Neuronal stem cell (in vitro differentiated cells): ENCODE data around the gene ANGPTL2.
A peak's percentile ranks its signal among the peaks of the same experiment; 100 is the strongest.

ENCODE experiments used
- DNase-seq: peaks from one replicate; pipeline ENCODE4 v3.0.0-alpha.2; 2013; ENCODE audit warnings: low spot score
- H2AFZ ChIP-seq: one replicate; pipeline ENCODE4 v1.6.1; 2013; ENCODE audit warnings: mild to moderate bottlenecking, low read length, inconsistent platforms
- H2AK5ac ChIP-seq: 2 replicates; pipeline ENCODE4 v1.6.1; 2013; ENCODE audit warnings: low read depth, mild to moderate bottlenecking, inconsistent platforms, low read length, moderate library complexity, mixed read lengths
- H2BK120ac ChIP-seq: 2 replicates; pipeline ENCODE4 v1.6.1; 2013; ENCODE audit warnings: low read depth, mild to moderate bottlenecking, inconsistent platforms, low read length, moderate library complexity, mixed read lengths
- H2BK12ac ChIP-seq: one replicate; pipeline ENCODE4 v1.6.1; 2013; ENCODE audit warnings: low read length, inconsistent platforms
- H2BK15ac ChIP-seq: 2 replicates; pipeline ENCODE4 v1.6.1; 2013; ENCODE audit warnings: mild to moderate bottlenecking, low read length, inconsistent platforms, mixed read lengths
- H2BK5ac ChIP-seq: one replicate; pipeline ENCODE4 v1.6.1; 2013; ENCODE audit warnings: inconsistent platforms, mild to moderate bottlenecking, low read length, moderate library complexity
- H3K14ac ChIP-seq: one replicate; pipeline ENCODE4 v1.6.1; 2013; ENCODE audit warnings: low read length, inconsistent platforms
- H3K18ac ChIP-seq: 2 replicates; pipeline ENCODE4 v1.6.1; 2013; ENCODE audit warnings: low read length, inconsistent platforms
- H3K23ac ChIP-seq: 2 replicates; pipeline ENCODE4 v1.6.1; 2013; ENCODE audit warnings: low read depth, mild to moderate bottlenecking, mixed read lengths, low read length, inconsistent platforms; ENCODE audit not compliant: poor library complexity
- H3K27ac ChIP-seq: replicated peaks from 3 replicates; pipeline ENCODE4 v1.5.1; 2013; ENCODE audit warnings: low read length, inconsistent platforms
- H3K27me3 ChIP-seq, 3 experiments: 2 replicates each; pipeline ENCODE4 v1.6.1; 2013; ENCODE audit warnings: low read length in 3 of 3, mild to moderate bottlenecking in 2 of 3, inconsistent platforms in 1 of 3, low read depth in 1 of 3, mixed read lengths in 1 of 3, moderate library complexity in 1 of 3; ENCODE audit not compliant: control insufficient read depth in 3 of 3, insufficient read depth in 3 of 3
- H3K36me3 ChIP-seq, 2 donors: replicated peaks in 1 of 2; 2 replicates each; pipeline ENCODE4 v1.6.1; 2013; ENCODE audit warnings: low read length in 2 of 2; ENCODE audit not compliant: control insufficient read depth in 2 of 2, insufficient read depth in 2 of 2
- H3K4ac ChIP-seq: 2 replicates; pipeline ENCODE4 v1.6.1; 2013; ENCODE audit warnings: inconsistent platforms, mild to moderate bottlenecking, low read length, moderate library complexity
- H3K4me1 ChIP-seq, 2 donors: 1 replicate in 1 of 2; 2 replicates in 1 of 2; pipeline ENCODE4 v1.6.1; 2013; ENCODE audit warnings: low read length in 2 of 2, low read depth in 1 of 2; ENCODE audit not compliant: control insufficient read depth in 2 of 2, insufficient read depth in 1 of 2
- H3K4me2 ChIP-seq: one replicate; pipeline ENCODE4 v1.6.1; 2013; ENCODE audit warnings: mild to moderate bottlenecking, low read length, inconsistent platforms; ENCODE audit not compliant: insufficient read depth, poor library complexity, severe bottlenecking
- H3K4me3 ChIP-seq, 2 donors: 2 replicates each; pipeline ENCODE4 v1.5.1; 2013; ENCODE audit warnings: low read length in 2 of 2, mild to moderate bottlenecking in 2 of 2, inconsistent platforms in 1 of 2, moderate library complexity in 1 of 2
- H3K79me1 ChIP-seq: one replicate; pipeline ENCODE4 v1.6.1; 2013; ENCODE audit warnings: low read depth, mild to moderate bottlenecking, inconsistent platforms, low read length, moderate library complexity
- H3K9ac ChIP-seq: one replicate; pipeline ENCODE4 v1.6.1; 2013; ENCODE audit warnings: mild to moderate bottlenecking, low read depth, low read length, inconsistent platforms; ENCODE audit not compliant: poor library complexity
- H3K9me3 ChIP-seq, 2 donors: replicated peaks in 1 of 2; 2 replicates each; pipeline versions ENCODE3 to v1.6.1; 2013; ENCODE audit warnings: low read length in 2 of 2, mild to moderate bottlenecking in 2 of 2, inconsistent platforms in 1 of 2, low read depth in 1 of 2, mixed read lengths in 1 of 2, moderate library complexity in 1 of 2; ENCODE audit not compliant: control insufficient read depth in 2 of 2, insufficient read depth in 1 of 2
- H4K8ac ChIP-seq: one replicate; pipeline ENCODE4 v1.6.1; 2013; ENCODE audit warnings: low read depth, mild to moderate bottlenecking, inconsistent platforms, low read length, moderate library complexity
- H4K91ac ChIP-seq: one replicate; pipeline ENCODE4 v1.6.1; 2013; ENCODE audit warnings: low read length, low read depth, mild to moderate bottlenecking, inconsistent platforms; ENCODE audit not compliant: poor library complexity
- WGBS, 2 donors: extraction: QIAGEN DNeasy Blood & Tissue Kit; methylation state at CpG; one replicate each; pipeline ENCODE4 v1.1.7; 2013; ENCODE audit warnings: missing lambda C conversion rate in 2 of 2, mixed read lengths in 1 of 2; ENCODE audit not compliant: insufficient read length in 2 of 2, insufficient replicate concordance in 1 of 2; ENCODE audit errors: extremely low coverage in 2 of 2; 5-methylcytosine and 5-hydroxymethylcytosine counted together

Gene ANGPTL2

DNA sequence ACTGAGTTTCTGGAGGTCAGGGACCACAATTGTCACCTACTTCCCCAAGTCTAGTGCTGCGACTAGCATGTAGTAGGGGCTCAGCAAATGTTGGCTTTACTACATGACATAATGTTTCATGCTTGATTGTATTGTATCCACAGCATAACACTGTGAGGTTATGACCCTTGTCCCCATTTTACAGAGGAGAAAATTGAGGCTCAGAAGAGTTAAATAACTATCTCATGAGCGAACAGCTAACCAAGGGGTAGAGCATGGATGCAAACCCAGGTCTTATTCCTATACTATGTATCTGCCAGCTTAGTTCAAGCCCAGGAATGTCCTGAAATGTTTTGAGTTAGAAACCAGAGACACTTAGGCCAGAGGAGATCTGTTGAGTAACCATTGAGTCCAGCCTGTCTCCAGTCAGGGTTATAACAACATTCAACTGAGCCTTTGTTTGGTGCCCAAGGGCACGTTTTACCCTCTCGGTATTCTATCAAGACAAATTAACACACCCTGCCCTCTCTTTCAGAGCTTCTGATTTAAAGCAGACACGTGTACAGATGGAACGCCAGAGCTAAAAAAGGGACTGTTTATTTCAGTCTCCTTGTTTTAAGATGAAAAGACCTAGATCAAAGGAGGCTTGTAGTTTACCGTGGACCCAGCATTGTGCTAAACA is 16.5 kb downstream of the ANGPTL2 start:
- Histone ChIP-seq H2BK120ac (no peak overlapping the region), H3K4me1 (no peaks in the 10 kb centered on the region), H3K14ac (no peak overlapping the region), H3K18ac (no peak overlapping the region), H3K27ac (no peak overlapping the region), H2AK5ac (no peak overlapping the region), H2BK5ac (no peak overlapping the region), H2AFZ (no peak overlapping the region), H4K91ac (no peak overlapping the region), H2BK12ac (no peak overlapping the region), H3K27me3 (no peaks in the 10 kb centered on the region), H3K79me1 (no peaks in the 10 kb centered on the region), H3K9me3 (no peaks in the 10 kb centered on the region), H2BK15ac (no peak overlapping the region), H3K4me2 (no peak overlapping the region), H4K8ac (no peak overlapping the region), H3K36me3 (peaks cover 6 to 36% of the 10 kb centered on the region in 2 donors), H3K4ac (no peak overlapping the region), H3K9ac (no peak overlapping the region), H3K4me3 (no peak overlapping the region), H3K23ac (no peak overlapping the region)
- no peak for DNase-seq
- no CpG with 5 or more reads among the region's 7 CpGs for WGBS, 2 donors

DNA sequence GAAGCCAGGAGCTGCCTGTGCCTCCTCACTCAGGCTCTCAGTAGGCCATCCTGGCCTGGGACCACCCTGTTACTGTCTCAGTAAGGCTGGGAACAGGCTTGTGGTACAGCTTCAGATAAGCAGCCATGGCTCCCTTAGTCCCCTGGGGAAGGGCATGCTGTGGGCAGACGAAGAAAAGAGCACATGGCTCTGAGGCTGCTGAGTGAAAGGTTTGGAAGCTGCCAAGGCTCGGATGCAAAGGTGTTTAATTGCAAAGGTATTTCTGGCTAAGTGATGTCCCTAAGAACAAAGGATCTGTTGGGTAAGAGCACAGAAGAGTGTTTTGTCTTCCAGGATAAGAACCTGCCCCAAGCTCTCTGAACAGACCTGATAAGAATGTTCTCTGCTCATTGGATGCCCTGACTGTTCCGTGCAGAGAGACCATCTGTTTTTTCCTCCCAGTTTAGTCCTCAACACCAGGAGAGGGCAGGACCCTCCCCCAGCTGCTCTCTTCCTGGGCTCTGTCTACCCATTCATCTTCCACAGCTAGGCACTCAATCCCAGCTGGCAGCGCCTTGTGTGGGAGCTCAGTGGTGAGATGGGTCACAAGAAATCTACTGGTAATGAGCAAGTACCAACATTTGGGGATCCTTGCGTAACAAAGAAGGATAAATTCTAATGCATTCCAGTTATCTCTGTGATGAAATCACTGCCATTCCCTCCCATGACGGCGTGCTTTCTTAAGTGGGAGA is 17.7 kb downstream of the ANGPTL2 start:
- Histone ChIP-seq H3K4ac (no peak overlapping the region), H4K91ac (no peak overlapping the region), H3K4me1 (no peaks in the 10 kb centered on the region), H3K18ac (peak overlapping the region; percentile 45), H2BK15ac (no peak overlapping the region), H3K9me3 (no peaks in the 10 kb centered on the region), H2BK12ac (no peak overlapping the region), H3K27ac (no peak overlapping the region), H3K36me3 (peaks cover 6 to 36% of the 10 kb centered on the region in 2 donors), H3K79me1 (no peaks in the 10 kb centered on the region), H3K14ac (no peak overlapping the region), H2BK120ac (no peak overlapping the region), H3K9ac (no peak overlapping the region), H3K23ac (peak overlapping the region; percentile 38), H2AFZ (no peak overlapping the region), H2AK5ac (no peak overlapping the region), H4K8ac (no peak overlapping the region), H2BK5ac (peak overlapping the region; percentile 27), H3K4me2 (no peak overlapping the region), H3K4me3 (no peak overlapping the region), H3K27me3 (no peaks in the 10 kb centered on the region)
- WGBS, 2 donors: no CpG with 5 or more reads among the region's 7 CpGs
- no peak for DNase-seq

DNA sequence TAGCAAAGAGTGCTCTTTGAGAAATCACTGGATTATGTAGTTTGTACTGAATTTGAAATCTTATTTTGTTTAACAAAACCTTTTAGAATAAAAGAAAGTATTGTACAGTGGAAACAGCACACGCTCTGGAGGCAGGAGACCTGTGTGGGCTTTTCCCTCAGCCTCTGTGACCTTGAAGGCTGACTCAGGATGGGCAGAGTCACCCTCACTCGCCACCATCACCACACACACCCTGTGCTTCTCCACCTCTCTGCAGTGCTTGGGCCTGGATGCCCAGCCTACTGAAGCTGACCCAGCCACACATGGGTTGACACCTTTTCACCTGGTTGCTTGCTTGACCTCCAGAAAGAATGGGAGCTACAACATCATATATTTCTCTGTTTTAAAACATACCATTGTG is 19.6 kb downstream of the ANGPTL2 start:
- no peak overlapping the region for H3K4me3 ChIP-seq
- peaks cover 6 to 36% of the 10 kb centered on the region in 2 donors for H3K36me3 ChIP-seq
- no peak overlapping the region for H2BK5ac ChIP-seq
- H3K27me3 ChIP-seq: no peaks in the 10 kb centered on the region
- H3K14ac ChIP-seq: no peak overlapping the region
- H2BK120ac ChIP-seq: no peak overlapping the region
- H2BK12ac ChIP-seq: no peak overlapping the region
- no CpG with 5 or more reads among the region's 2 CpGs for WGBS, 2 donors
- H2AK5ac ChIP-seq: no peak overlapping the region
- DNase-seq: no peak
- H3K4ac ChIP-seq: no peak overlapping the region
- H3K4me1 ChIP-seq: no peaks in the 10 kb centered on the region
- H2AFZ ChIP-seq: no peak overlapping the region
- no peak overlapping the region for H2BK15ac ChIP-seq
- no peak overlapping the region for H3K18ac ChIP-seq
- H3K9ac ChIP-seq: no peak overlapping the region
- no peaks in the 10 kb centered on the region for H3K79me1 ChIP-seq
- no peak overlapping the region for H4K91ac ChIP-seq
- no peaks in the 10 kb centered on the region for H3K9me3 ChIP-seq
- H3K23ac ChIP-seq: no peak overlapping the region
- no peak overlapping the region for H3K27ac ChIP-seq
- no peak overlapping the region for H3K4me2 ChIP-seq
- no peak overlapping the region for H4K8ac ChIP-seq

DNA sequence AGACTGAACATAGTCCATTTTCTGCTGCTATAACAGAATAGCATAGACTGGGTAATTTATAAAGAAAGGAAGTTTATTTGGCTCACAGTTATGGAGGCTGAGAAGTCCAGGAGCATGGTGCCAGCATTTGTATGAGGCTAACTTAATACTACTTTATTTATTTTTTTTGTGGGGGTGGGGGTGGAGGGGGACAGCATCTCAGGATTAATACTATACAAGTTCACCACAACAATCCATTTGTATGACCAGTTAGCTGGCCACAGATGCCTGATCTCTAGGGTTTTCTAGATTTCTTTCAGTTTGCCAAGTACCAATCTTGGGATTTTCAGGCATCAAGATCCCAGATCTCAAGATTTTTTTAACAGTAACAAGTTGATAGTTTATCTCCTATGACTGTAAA is 20.3 kb downstream of the ANGPTL2 start:
- H3K14ac ChIP-seq: no peak overlapping the region
- no peak overlapping the region for H2AK5ac ChIP-seq
- no peaks in the 10 kb centered on the region for H3K9me3 ChIP-seq
- no peak overlapping the region for H3K4me2 ChIP-seq
- H2BK120ac ChIP-seq: no peak overlapping the region
- H3K79me1 ChIP-seq: no peaks in the 10 kb centered on the region
- no peak overlapping the region for H2BK15ac ChIP-seq
- no peaks in the 10 kb centered on the region for H3K4me1 ChIP-seq
- no peaks in the 10 kb centered on the region for H3K27me3 ChIP-seq
- H3K23ac ChIP-seq: no peak overlapping the region
- no peak overlapping the region for H3K27ac ChIP-seq
- H2BK12ac ChIP-seq: no peak overlapping the region
- H4K8ac ChIP-seq: no peak overlapping the region
- no peak overlapping the region for H3K4ac ChIP-seq
- no peak for DNase-seq
- no peak overlapping the region for H3K9ac ChIP-seq
- H4K91ac ChIP-seq: no peak overlapping the region
- H3K36me3 ChIP-seq: peaks cover 3 to 30% of the 10 kb centered on the region in 2 donors
- H3K18ac ChIP-seq: no peak overlapping the region
- H2AFZ ChIP-seq: no peak overlapping the region
- H3K4me3 ChIP-seq: no peak overlapping the region
- H2BK5ac ChIP-seq: no peak overlapping the region
